Measurements from ENCODE around the gene UBAP2L. TPM values are rescaled to one million over a fixed set of nuclear protein-coding genes. Genes with fewer than 3 reads are reported as not detected.

Gene UBAP2L
- total RNA-seq, 4 donors from 2014 or later, result 57.8 to 102 (median 88.8) TPM

- 0% methylated on average over 12 to 23 of the region's 33 CpGs for WGBS, 2 donors
- TF ChIP-seq CTCF (IDR thresholded peaks at IDR 0.05) (no peak), POLR2A (IDR thresholded peaks at IDR 0.05) (no peak)
- intact Hi-C loops (cut with DNase I), result loop anchor here (5.0 kb wide), 1 partner anchor 39 kb away; no protein-coding TSS in a partner anchor
- no peaks in the 10 kb centered on the region for H3K36me3 ChIP-seq
- H3K4me1 ChIP-seq, result peaks cover 35 to 36% of the 10 kb centered on the region in 2 donors
- no peaks in the 10 kb centered on the region for H3K27me3 ChIP-seq
- H3K4me3 ChIP-seq (replicated peaks in 1 of 3), result peak overlapping the region; percentile 14 to 91 (median 58)
- H3K27ac ChIP-seq, result peak overlapping the region; percentile 90 to 100 (median 97)
- no peak for DNase-seq
- no peaks in the 10 kb centered on the region for H3K9me3 ChIP-seq
Observed at GRCh38 chr1:154220970-154221277, 169 bp downstream of the UBAP2L start.

- peaks cover 35 to 36% of the 10 kb centered on the region in 2 donors for H3K4me1 ChIP-seq
- peak; percentile 49 to 55 for DNase-seq
- H3K27ac ChIP-seq, result peak overlapping the region; percentile 90 to 100 (median 97)
- 0 to 1% methylated on average over 11 of the region's 28 CpGs for WGBS, 2 donors
- peaks cover 0 to 1% of the 10 kb centered on the region in 2 donors for H3K36me3 ChIP-seq
- TF ChIP-seq POLR2A (IDR thresholded peaks at IDR 0.05) (no peak), CTCF (IDR thresholded peaks at IDR 0.05) (no peak)
- intact Hi-C loops (cut with DNase I), result loop anchor here (5.0 kb wide), 1 partner anchor 39 kb away; no protein-coding TSS in a partner anchor
- peak overlapping the region; percentile 14 to 91 (median 58) for H3K4me3 ChIP-seq (replicated peaks in 1 of 3)
- no peaks in the 10 kb centered on the region for H3K9me3 ChIP-seq
- no peaks in the 10 kb centered on the region for H3K27me3 ChIP-seq
Observed at GRCh38 chr1:154221278-154222001, 685 bp downstream of the UBAP2L start.

GRCh38 chr1:154222518-154222917 is 1.8 kb downstream of the UBAP2L start:
- Histone ChIP-seq H3K9me3 (no peaks in the 10 kb centered on the region), H3K27ac (peak overlapping the region in 2 of 3 donors; percentile 28 to 97), H3K27me3 (no peaks in the 10 kb centered on the region), H3K4me3 (replicated peaks in 1 of 3) (no peak overlapping the region), H3K36me3 (peaks cover 4 to 6% of the 10 kb centered on the region in 2 donors), H3K4me1 (peaks cover 34 to 35% of the 10 kb centered on the region in 2 donors)
- no peak for DNase-seq
- 77 to 93% methylated on average over 1 of the region's 1 CpG for WGBS, 2 donors
- intact Hi-C loops (cut with DNase I), result loop anchor here (5.0 kb wide), 1 partner anchor 40 kb away; no protein-coding TSS in a partner anchor
- TF ChIP-seq CTCF (IDR thresholded peaks at IDR 0.05), result no peak
- no peak for TF ChIP-seq POLR2A (IDR thresholded peaks at IDR 0.05)

GRCh38 chr1:154222918-154223317 is 2.2 kb downstream of the UBAP2L start:
- no peak for TF ChIP-seq POLR2A (IDR thresholded peaks at IDR 0.05)
- TF ChIP-seq CTCF (IDR thresholded peaks at IDR 0.05), result no peak
- no peak for DNase-seq
- H3K36me3 ChIP-seq, result peaks cover 8 to 10% of the 10 kb centered on the region in 2 donors
- WGBS, 2 donors, result 63 to 85% methylated on average over 1 of the region's 1 CpG
- H3K4me3 ChIP-seq (replicated peaks in 1 of 3), result no peak overlapping the region
- H3K4me1 ChIP-seq, result peaks cover 30 to 35% of the 10 kb centered on the region in 2 donors
- intact Hi-C loops (cut with DNase I), result loop anchor here (5.0 kb wide), 1 partner anchor 41 kb away; no protein-coding TSS in a partner anchor
- H3K27me3 ChIP-seq, result no peaks in the 10 kb centered on the region
- no peaks in the 10 kb centered on the region for H3K9me3 ChIP-seq
- peak overlapping the region in 1 of 3 donors; percentile 28 for H3K27ac ChIP-seq

GRCh38 chr1:154223621-154224020 is 2.9 kb downstream of the UBAP2L start:
- intact Hi-C loops (cut with DNase I), result loop anchor here (5.0 kb wide), 1 partner anchor 41 kb away; no protein-coding TSS in a partner anchor
- no peaks in the 10 kb centered on the region for H3K9me3 ChIP-seq
- H3K27me3 ChIP-seq, result no peaks in the 10 kb centered on the region
- peaks cover 15 to 17% of the 10 kb centered on the region in 2 donors for H3K36me3 ChIP-seq
- peaks cover 25 to 30% of the 10 kb centered on the region in 2 donors for H3K4me1 ChIP-seq
- DNase-seq, result no peak
- no peak overlapping the region for H3K27ac ChIP-seq
- WGBS, 2 donors, result 68 to 69% methylated on average over 2 of the region's 2 CpGs
- TF ChIP-seq POLR2A (IDR thresholded peaks at IDR 0.05) (no peak), CTCF (IDR thresholded peaks at IDR 0.05) (no peak)
- no peak overlapping the region for H3K4me3 ChIP-seq (replicated peaks in 1 of 3)

All from thyroid gland (tissue), 4 donors.